ENCODE data around the gene HYDIN.

GRCh38 chr16:70793851-70794502, 436.5 kb downstream of the HYDIN start:
- TF ChIP-seq CTCF (IDR thresholded peaks at IDR 0.05) (no peak), POLR2A (IDR thresholded peaks at IDR 0.05) (no peak)

All from heart left ventricle (tissue), 13 donors.